ENCODE measurements around the gene FBXO11.
"Not testable (repeated sequence)": the region's sequence is repeated elsewhere in the genome, so short reads cannot be mapped to it uniquely, and the experiment has no call there.

The FBXO11 gene

DNA sequence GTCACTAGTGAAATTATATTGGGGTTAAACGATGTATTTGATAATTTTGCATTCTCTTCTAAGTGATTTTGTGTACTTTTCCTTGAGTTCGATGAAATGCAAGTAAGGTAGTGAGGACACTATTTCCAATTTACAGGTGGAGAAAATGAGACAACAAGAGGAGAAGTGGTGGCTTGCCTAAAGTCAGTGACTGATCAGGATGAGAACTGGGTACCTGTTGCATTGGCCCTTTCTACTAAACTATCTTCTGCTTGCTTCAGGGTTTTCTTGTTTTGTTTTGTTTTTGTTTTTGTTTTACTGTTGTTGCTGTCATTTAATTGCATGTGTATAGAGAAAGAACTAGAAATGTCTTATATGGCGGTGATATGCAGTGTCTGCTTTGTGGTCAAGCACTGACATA, 31.4 kb upstream of the FBXO11 start:
- in situ Hi-C loops (cut with HindIII; ENCODE audit: low pct_ligation_motif_present, low sequenced_read_pairs), result no loop called here
- Histone ChIP-seq H3K4me3 (ENCODE audit: low read depth, low read length) (no peak overlapping the region), H3K27ac (no peak overlapping the region), H3K27me3 (replicated peaks) (no peaks in the 10 kb centered on the region), H3K36me3 (replicated peaks) (no peaks in the 10 kb centered on the region)
- no peak for DNase-seq
- TF ChIP-seq, protein P1, sequence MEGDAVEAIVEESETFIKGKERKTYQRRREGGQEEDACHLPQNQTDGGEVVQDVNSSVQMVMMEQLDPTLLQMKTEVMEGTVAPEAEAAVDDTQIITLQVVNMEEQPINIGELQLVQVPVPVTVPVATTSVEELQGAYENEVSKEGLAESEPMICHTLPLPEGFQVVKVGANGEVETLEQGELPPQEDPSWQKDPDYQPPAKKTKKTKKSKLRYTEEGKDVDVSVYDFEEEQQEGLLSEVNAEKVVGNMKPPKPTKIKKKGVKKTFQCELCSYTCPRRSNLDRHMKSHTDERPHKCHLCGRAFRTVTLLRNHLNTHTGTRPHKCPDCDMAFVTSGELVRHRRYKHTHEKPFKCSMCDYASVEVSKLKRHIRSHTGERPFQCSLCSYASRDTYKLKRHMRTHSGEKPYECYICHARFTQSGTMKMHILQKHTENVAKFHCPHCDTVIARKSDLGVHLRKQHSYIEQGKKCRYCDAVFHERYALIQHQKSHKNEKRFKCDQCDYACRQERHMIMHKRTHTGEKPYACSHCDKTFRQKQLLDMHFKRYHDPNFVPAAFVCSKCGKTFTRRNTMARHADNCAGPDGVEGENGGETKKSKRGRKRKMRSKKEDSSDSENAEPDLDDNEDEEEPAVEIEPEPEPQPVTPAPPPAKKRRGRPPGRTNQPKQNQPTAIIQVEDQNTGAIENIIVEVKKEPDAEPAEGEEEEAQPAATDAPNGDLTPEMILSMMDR (IDR thresholded peaks at IDR 0.05; ENCODE audit: low read depth, low read length, missing control alignments), result no peak

DNA sequence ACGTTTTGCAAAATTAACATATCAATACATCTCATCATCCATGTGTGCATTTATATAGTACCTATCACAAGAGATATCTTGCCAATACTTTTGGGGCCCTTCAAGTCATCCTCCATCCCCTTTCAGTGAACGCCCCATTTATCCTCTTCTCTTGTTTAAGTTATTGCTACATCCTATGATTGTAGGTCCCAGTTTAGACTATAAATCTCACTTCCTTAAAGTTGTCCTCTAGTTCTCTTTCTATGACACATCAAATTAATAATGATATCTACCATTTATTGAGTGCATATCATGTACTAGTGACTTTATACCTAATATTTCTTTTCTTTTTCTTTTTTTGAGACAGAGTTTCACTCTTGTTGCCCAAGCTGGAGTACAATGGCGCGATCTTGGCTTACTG, 28.8 kb upstream of the FBXO11 start:
- no peak for DNase-seq

DNA sequence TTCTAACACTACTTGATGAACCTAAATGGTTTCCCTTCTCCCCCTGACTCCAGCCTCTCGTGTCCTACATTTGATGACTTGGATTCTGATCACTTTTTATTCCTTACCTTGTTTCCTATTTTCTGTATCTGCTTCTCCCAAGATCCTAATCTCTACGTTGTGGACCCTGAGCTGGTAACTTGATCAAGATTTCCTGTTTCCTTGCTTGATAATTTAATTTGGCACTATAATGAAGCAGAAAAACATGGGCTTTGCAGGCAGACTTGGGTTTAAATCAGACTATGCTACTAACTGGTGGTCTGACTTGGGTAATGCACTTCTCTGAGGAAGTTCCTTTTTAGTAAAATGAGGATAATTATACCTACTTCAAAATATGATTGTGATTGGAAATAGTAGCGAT, 11.7 kb upstream of the FBXO11 start:
- TF ChIP-seq, protein P1 (IDR thresholded peaks at IDR 0.05; ENCODE audit: low read depth, low read length, missing control alignments), result no peak
- no peaks in the 10 kb centered on the region for H3K36me3 ChIP-seq (replicated peaks)
- H3K27ac ChIP-seq, result no peak overlapping the region
- H3K4me3 ChIP-seq (ENCODE audit: low read depth, low read length), result no peak overlapping the region
- no peaks in the 10 kb centered on the region for H3K27me3 ChIP-seq (replicated peaks)
- DNase-seq, result no peak
- in situ Hi-C loops (cut with HindIII; ENCODE audit: low pct_ligation_motif_present, low sequenced_read_pairs), result no loop called here

More for the DNA sequence above, 28.8 kb upstream of the FBXO11 start:
- in situ Hi-C loops (cut with HindIII; ENCODE audit: low pct_ligation_motif_present, low sequenced_read_pairs), result no loop called here
- no peak overlapping the region for H3K27ac ChIP-seq
- TF ChIP-seq, protein P1 (IDR thresholded peaks at IDR 0.05; ENCODE audit: low read depth, low read length, missing control alignments), result no peak
- H3K27me3 ChIP-seq (replicated peaks), result no peaks in the 10 kb centered on the region
- H3K36me3 ChIP-seq (replicated peaks), result no peaks in the 10 kb centered on the region
- no peak overlapping the region for H3K4me3 ChIP-seq (ENCODE audit: low read depth, low read length)

DNA sequence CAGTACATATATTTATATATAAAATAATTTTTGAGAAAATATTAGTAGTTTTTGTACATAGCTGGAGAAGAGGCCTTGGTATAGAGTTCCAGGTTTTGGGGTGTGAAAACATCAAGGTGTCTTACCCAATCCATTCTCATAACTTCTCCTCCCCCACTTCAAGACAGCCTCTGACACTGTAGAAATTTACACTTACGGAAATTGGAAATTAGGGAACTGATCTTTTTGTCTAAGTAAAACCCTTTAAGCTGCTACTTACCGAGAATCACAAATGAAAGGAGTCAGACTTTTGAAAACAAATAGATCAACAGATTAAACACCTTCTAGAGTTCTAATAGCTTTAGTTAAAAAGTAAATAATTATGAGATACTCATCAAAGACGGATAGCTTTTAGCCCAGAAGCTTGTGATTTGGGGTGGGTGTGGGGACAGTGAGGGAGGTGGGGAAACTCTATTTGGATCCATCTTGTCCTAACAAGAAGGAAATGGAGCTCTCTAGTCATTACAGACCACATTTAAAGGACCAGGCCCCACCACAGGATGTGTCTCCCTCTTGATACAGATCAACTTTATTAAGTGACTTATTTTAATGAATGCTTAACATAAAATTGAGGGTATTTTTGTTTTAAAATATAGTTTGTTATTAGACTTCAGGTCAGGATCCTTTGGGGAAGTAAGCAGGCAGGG, 11.1 kb upstream of the FBXO11 start:
- H3K4me3 ChIP-seq (ENCODE audit: low read depth, low read length), result no peak overlapping the region
- no peaks in the 10 kb centered on the region for H3K27me3 ChIP-seq (replicated peaks)
- H3K27ac ChIP-seq, result no peak overlapping the region
- in situ Hi-C loops (cut with HindIII; ENCODE audit: low pct_ligation_motif_present, low sequenced_read_pairs), result no loop called here
- TF ChIP-seq, protein P1 (IDR thresholded peaks at IDR 0.05; ENCODE audit: low read depth, low read length, missing control alignments), result no peak
- H3K36me3 ChIP-seq (replicated peaks), result no peaks in the 10 kb centered on the region
- no peak for DNase-seq

DNA sequence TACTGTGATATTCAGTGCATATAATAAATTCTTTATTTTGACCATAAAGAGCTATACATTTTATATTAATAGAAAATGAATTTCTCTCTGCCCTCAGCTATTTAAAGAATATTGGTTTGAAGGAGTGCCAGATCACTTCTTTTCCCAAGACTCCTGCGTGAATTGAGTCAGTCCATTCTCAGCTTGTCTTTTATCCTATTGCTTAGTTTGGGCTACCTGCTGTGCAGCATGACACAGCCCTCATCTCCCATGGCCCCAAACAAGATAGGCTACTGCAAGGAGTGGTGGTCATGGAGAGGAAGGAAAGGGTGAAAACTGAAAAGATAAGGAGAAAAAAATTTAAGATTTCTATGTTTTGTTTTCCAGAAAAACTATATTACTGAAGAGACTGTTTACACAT, 10.1 kb upstream of the FBXO11 start:
- TF ChIP-seq, protein P1 (IDR thresholded peaks at IDR 0.05; ENCODE audit: low read depth, low read length, missing control alignments), result no peak
- no peak for DNase-seq
- in situ Hi-C loops (cut with HindIII; ENCODE audit: low pct_ligation_motif_present, low sequenced_read_pairs), result no loop called here
- H3K27ac ChIP-seq, result no peak overlapping the region
- no peak overlapping the region for H3K4me3 ChIP-seq (ENCODE audit: low read depth, low read length)
- H3K36me3 ChIP-seq (replicated peaks), result no peaks in the 10 kb centered on the region
- no peaks in the 10 kb centered on the region for H3K27me3 ChIP-seq (replicated peaks)

DNA sequence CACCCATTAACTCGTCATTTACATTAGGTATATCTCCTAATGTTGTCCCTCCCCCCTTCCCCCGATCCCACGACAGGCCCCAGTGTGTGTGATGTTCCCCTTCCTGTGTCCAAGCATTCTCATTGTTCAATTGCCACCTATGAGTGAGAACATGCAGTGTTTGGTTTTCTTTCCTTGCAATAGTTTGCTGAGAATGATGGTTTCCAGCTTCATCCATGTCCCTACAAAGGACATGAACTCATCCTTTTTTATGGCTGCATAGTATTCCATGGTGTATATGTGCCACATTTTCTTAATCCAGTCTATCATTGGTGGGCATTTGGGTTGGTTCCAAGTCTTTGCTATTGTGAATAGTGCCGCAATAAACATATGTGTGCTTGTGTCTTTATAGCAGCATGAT, 4.4 kb upstream of the FBXO11 start:
- H3K27ac ChIP-seq; H3K27me3 ChIP-seq (replicated peaks); H3K36me3 ChIP-seq (replicated peaks); in situ Hi-C loops (cut with HindIII; ENCODE audit: low pct_ligation_motif_present, low sequenced_read_pairs); DNase-seq; H3K4me3 ChIP-seq (ENCODE audit: low read depth, low read length): not testable (repeated sequence)

All from brain microvascular endothelial cell (primary cell).